RWPE1 (cell line): Measurements from ENCODE around the gene PAXX.

Experiments used
- CTCF ChIA-PET: fragments of 350-600 bp; sonication (Branson Sonifier 250); formaldehyde crosslinking; extraction: SDS; loops from one replicate; lab custom pipeline; 2021; lab: Yijun Ruan, JAX
- POLR2A ChIA-PET: fragments of 400-600 bp; formaldehyde crosslinking; extraction: SDS; loops from one replicate; lab custom pipeline; 2020; ENCODE audit warnings: antibody characterized with exemption; ENCODE audit not compliant: low non-redundant PET; lab: Yijun Ruan, JAX
- DNase-seq: peaks from one replicate; pipeline ENCODE4 v3.0.0; 2012; ENCODE audit warnings: low spot score
- H3K27ac ChIP-seq: fragments of 450-650 bp; 2 replicates; pipeline ENCODE4 v1.5.1; 2017
- CTCF ChIP-seq: fragments of 450-650 bp; conservative IDR thresholded peaks from 2 replicates; pipeline ENCODE4 v1.5.1; 2017; ENCODE audit warnings: low read depth, mild to moderate bottlenecking

The PAXX gene

GRCh38 chr9:137017791-137018497 lies 25.7 kb downstream of the PAXX start:
- H3K27ac ChIP-seq, result no peak overlapping the region
- ChIA-PET CTCF (interaction anchor here (0.6 to 2.3 kb wide), 5 partner anchors 11 to 78 kb away, joined by 3 to 12 read pairs (median 4); partner anchors contain the start of gene ABCA2), POLR2A (no interaction called here)
- no peak for DNase-seq
- TF ChIP-seq CTCF, result no peak

GRCh38 chr9:137018761-137019559 lies 26.7 kb downstream of the PAXX start:
- no peak for TF ChIP-seq CTCF
- ChIA-PET CTCF (interaction anchor here (0.5 to 6.1 kb wide), 4 partner anchors 10 to 355 kb away, joined by 3 to 36 read pairs (median 8); partner anchors contain the start of gene ABCA2), POLR2A (interaction anchor here (0.6 kb wide), 1 partner anchor 34 kb away, joined by 9 read pairs; no protein-coding TSS in a partner anchor)
- peak; percentile 24 for DNase-seq
- H3K27ac ChIP-seq, result peak overlapping the region; percentile 31

- ChIA-PET POLR2A (interaction anchor here (0.6 kb wide), 1 partner anchor 9 kb away, joined by 3 read pairs; no protein-coding TSS in a partner anchor), CTCF (interaction anchor here (0.6 to 6.1 kb wide), 3 partner anchors 9 to 77 kb away, joined by 3 to 36 read pairs (median 12); partner anchors contain the start of gene ABCA2)
- TF ChIP-seq CTCF, result no peak
- no peak overlapping the region; the same call in 1 of the 2 replicates for H3K27ac ChIP-seq
- no peak for DNase-seq
These were observed 27.9 kb downstream of the PAXX start for GRCh38 chr9:137019891-137020683.

- no peak for TF ChIP-seq CTCF
- CTCF ChIA-PET, result interaction anchor here (0.6 to 6.1 kb wide), 4 partner anchors 14 to 487 kb away, joined by 4 to 36 read pairs (median 5); no protein-coding TSS in a partner anchor
- no peak for DNase-seq
- POLR2A ChIA-PET, result interaction anchor here (0.6 kb wide), 2 partner anchors 61 to 204 kb away, joined by 3 to 4 read pairs; no protein-coding TSS in a partner anchor
- H3K27ac ChIP-seq, result peak overlapping the region; percentile 47
These were observed 28.7 kb downstream of the PAXX start for GRCh38 chr9:137020771-137021567.

GRCh38 chr9:137021568-137021978 lies 29.4 kb downstream of the PAXX start:
- POLR2A ChIA-PET, result interaction anchor here (0.6 kb wide), 1 partner anchor 205 kb away, joined by 3 read pairs; no protein-coding TSS in a partner anchor
- no peak for DNase-seq
- CTCF ChIA-PET, result interaction anchor here (0.7 to 6.1 kb wide), 3 partner anchors 13 to 76 kb away, joined by 4 to 36 read pairs (median 5); no protein-coding TSS in a partner anchor
- no peak for TF ChIP-seq CTCF
- peak overlapping the region; percentile 47 for H3K27ac ChIP-seq
